ENCODE measurements around the gene COTL1.

Gene COTL1

DNA sequence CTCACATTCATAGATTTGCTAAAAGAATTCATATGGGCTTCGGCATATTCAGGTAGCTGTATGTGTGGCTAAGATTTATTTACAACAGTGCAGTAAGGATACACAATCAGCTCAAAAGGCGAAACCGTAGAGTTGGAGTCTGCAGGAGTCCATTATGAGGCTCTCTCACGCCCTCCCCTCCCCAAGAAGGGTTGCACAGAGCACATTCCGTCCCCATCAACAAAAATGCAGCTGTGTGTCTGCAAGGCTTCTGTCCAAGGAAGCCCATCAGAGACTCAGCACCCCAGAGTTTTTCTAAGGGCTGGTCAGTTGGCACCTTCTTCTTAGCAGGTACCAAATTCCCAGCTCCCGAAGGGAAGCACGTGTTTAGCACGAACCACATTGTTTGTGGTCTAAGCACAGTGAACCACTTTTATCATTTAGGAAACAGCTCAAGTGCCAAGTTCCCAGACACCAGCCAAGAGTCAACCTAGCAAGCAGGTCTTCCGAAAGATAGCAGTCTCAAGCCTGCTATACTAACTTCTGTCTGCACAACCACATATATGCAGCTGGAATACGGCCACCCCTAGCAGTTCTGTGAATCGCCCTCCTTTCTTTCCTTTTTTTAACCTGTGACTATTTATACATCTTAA lies 84.9 kb downstream of the COTL1 start:
- no peaks in the 10 kb centered on the region for H4K20me1 ChIP-seq (ENCODE audit: insufficient read depth, low read length, poor library complexity, severe bottlenecking)
- H3K4me1 ChIP-seq (ENCODE audit: insufficient read depth, low read length, poor library complexity, severe bottlenecking), result peaks cover 40% of the 10 kb centered on the region
- H3K79me2 ChIP-seq (ENCODE audit: insufficient read depth, low read length), result no peaks in the 10 kb centered on the region
- no peaks in the 10 kb centered on the region for H3K36me3 ChIP-seq (ENCODE audit: insufficient read depth, low read length)
- TF ChIP-seq, protein P1, sequence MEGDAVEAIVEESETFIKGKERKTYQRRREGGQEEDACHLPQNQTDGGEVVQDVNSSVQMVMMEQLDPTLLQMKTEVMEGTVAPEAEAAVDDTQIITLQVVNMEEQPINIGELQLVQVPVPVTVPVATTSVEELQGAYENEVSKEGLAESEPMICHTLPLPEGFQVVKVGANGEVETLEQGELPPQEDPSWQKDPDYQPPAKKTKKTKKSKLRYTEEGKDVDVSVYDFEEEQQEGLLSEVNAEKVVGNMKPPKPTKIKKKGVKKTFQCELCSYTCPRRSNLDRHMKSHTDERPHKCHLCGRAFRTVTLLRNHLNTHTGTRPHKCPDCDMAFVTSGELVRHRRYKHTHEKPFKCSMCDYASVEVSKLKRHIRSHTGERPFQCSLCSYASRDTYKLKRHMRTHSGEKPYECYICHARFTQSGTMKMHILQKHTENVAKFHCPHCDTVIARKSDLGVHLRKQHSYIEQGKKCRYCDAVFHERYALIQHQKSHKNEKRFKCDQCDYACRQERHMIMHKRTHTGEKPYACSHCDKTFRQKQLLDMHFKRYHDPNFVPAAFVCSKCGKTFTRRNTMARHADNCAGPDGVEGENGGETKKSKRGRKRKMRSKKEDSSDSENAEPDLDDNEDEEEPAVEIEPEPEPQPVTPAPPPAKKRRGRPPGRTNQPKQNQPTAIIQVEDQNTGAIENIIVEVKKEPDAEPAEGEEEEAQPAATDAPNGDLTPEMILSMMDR (conservative IDR thresholded peaks at IDR 0.05; ENCODE audit: low read length), result no peak
- H3F3A ChIP-seq (ENCODE audit: low read depth), result no peaks in the 10 kb centered on the region
- no peaks in the 10 kb centered on the region for H3K9me3 ChIP-seq (ENCODE audit: insufficient read depth, low read depth, low read length)
- H3K27me3 ChIP-seq (ENCODE audit: insufficient read depth, low read length, poor library complexity, severe bottlenecking), result no peaks in the 10 kb centered on the region
- peak overlapping the region; percentile 40 for H3K4me2 ChIP-seq (ENCODE audit: low read depth, low read length, poor library complexity, severe bottlenecking)
- H2AFZ ChIP-seq (ENCODE audit: low read length), result no peak overlapping the region
- no peak overlapping the region for H3K9ac ChIP-seq (ENCODE audit: low read depth, low read length, poor library complexity, severe bottlenecking)
- H3K4me3 ChIP-seq (ENCODE audit: low read length, poor library complexity, severe bottlenecking), result no peak overlapping the region
- H3K9me2 ChIP-seq (replicated peaks; ENCODE audit: low read depth, low read length), result no peaks in the 10 kb centered on the region

DNA sequence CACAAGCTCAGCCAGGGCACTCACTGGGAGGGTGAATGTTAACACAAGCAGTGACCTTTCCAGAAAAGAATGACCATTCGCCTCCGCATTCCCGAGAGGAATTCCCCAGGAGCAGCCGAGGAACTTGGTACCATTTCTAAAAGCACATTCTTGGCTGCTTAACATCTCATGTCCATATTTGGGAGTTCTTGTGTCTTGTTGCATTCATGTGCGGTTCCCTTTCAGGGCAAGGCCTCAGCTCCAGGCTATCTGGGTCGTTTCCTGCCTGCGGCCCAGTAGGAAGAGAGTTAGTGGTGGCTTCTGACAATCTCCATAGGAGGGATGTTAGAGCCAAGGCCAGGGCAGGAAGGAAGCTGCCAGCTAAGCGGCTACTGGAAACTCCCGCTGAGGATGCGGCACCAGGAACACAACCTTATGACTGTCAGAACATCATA lies 85.6 kb downstream of the COTL1 start:
- Histone ChIP-seq H3K4me1 (ENCODE audit: insufficient read depth, low read length, poor library complexity, severe bottlenecking) (peaks cover 40% of the 10 kb centered on the region), H3K9me3 (ENCODE audit: insufficient read depth, low read depth, low read length) (no peaks in the 10 kb centered on the region), H3F3A (ENCODE audit: low read depth) (no peaks in the 10 kb centered on the region), H3K79me2 (ENCODE audit: insufficient read depth, low read length) (no peaks in the 10 kb centered on the region), H3K9me2 (replicated peaks; ENCODE audit: low read depth, low read length) (no peaks in the 10 kb centered on the region), H3K9ac (ENCODE audit: low read depth, low read length, poor library complexity, severe bottlenecking) (no peak overlapping the region), H3K4me3 (ENCODE audit: low read length, poor library complexity, severe bottlenecking) (no peak overlapping the region), H3K4me2 (ENCODE audit: low read depth, low read length, poor library complexity, severe bottlenecking) (peak overlapping the region; percentile 40), H3K36me3 (ENCODE audit: insufficient read depth, low read length) (no peaks in the 10 kb centered on the region), H3K27me3 (ENCODE audit: insufficient read depth, low read length, poor library complexity, severe bottlenecking) (no peaks in the 10 kb centered on the region), H4K20me1 (ENCODE audit: insufficient read depth, low read length, poor library complexity, severe bottlenecking) (no peaks in the 10 kb centered on the region), H2AFZ (ENCODE audit: low read length) (no peak overlapping the region)
- no peak for TF ChIP-seq EZH2phosphoT487 (IDR thresholded peaks at IDR 0.05; ENCODE audit: borderline replicate concordance)
- TF ChIP-seq, protein P1 (conservative IDR thresholded peaks at IDR 0.05; ENCODE audit: low read length), result no peak

DNA sequence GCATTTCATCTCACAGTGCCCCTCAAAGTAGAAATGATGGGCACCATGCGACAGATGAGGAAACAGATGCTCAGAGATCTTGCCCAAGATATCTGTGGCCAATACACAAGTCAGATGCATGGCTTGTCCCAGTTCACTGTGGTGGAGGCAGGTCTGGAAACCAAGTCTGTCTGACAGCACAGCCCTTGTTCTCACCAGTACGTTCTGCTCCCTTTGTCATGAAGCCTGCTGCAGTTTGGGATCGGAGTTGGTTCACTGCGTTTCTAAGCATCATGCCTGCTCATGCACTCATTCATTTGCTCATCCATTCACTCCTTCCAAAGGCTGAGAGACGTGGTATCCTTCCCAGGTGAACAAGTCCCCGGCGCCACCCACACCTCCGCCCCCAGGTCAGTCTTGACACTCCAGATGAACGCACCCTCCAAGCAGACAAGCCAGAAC lies 86.2 kb downstream of the COTL1 start:
- Histone ChIP-seq H3K4me2 (ENCODE audit: low read depth, low read length, poor library complexity, severe bottlenecking) (peak overlapping the region; percentile 40), H3K36me3 (ENCODE audit: insufficient read depth, low read length) (no peaks in the 10 kb centered on the region), H3F3A (ENCODE audit: low read depth) (no peaks in the 10 kb centered on the region), H3K9me3 (ENCODE audit: insufficient read depth, low read depth, low read length) (no peaks in the 10 kb centered on the region), H3K9ac (ENCODE audit: low read depth, low read length, poor library complexity, severe bottlenecking) (no peak overlapping the region), H4K20me1 (ENCODE audit: insufficient read depth, low read length, poor library complexity, severe bottlenecking) (no peaks in the 10 kb centered on the region), H2AFZ (ENCODE audit: low read length) (no peak overlapping the region), H3K4me3 (ENCODE audit: low read length, poor library complexity, severe bottlenecking) (no peak overlapping the region), H3K79me2 (ENCODE audit: insufficient read depth, low read length) (no peaks in the 10 kb centered on the region), H3K4me1 (ENCODE audit: insufficient read depth, low read length, poor library complexity, severe bottlenecking) (peaks cover 40% of the 10 kb centered on the region), H3K27me3 (ENCODE audit: insufficient read depth, low read length, poor library complexity, severe bottlenecking) (no peaks in the 10 kb centered on the region), H3K9me2 (replicated peaks; ENCODE audit: low read depth, low read length) (no peaks in the 10 kb centered on the region)
- TF ChIP-seq, protein P1 (conservative IDR thresholded peaks at IDR 0.05; ENCODE audit: low read length), result no peak
- no peak for TF ChIP-seq EZH2phosphoT487 (IDR thresholded peaks at IDR 0.05; ENCODE audit: borderline replicate concordance)

All from Loucy (cell line).